A549 treated with CpdA at 1 μM for 4 hours (cell line): ENCODE results near the gene DYNC1LI2. TPM values are rescaled to one million over a fixed set of nuclear protein-coding genes. Genes with fewer than 3 reads are reported as not detected.

Experiments used
- total RNA-seq: library from RNA; stranded (reverse); fragments of 200-300 nt; extraction: Qiagen RNA extraction; gene quantifications from 5 replicates; pipeline ENCODE4 v1.2.3, GENCODE V29; 2022; ENCODE audit warnings: low read depth

Gene DYNC1LI2
- 42.7 to 59.9 TPM (median 51.9 TPM) in 5 replicates for total RNA-seq

GRCh38 chr16:66751303-66751991 is at the start of gene DYNC1LI2:
Gene DYNC1LI2, minus strand, starts transcription at chr16:66751609. Its CDS starts 18 bp downstream, at chr16:66751591.

GRCh38 chr16:66696669-66697630 is 54.5 kb downstream of the DYNC1LI2 start, which contains the start of gene CMTM4:
Gene CMTM4, minus strand, starts transcription at chr16:66696743. Its CDS starts 218 bp downstream, at chr16:66696525.

Other genes starting within 250 kb of the DYNC1LI2 start
- gene TK2, start 201.5 kb downstream of the DYNC1LI2 start, total RNA-seq = 14.3 to 18.9 TPM (median 15.8 TPM) in 5 replicates
- gene CKLF, start 199.0 kb downstream of the DYNC1LI2 start, total RNA-seq = 60.3 to 70.7 TPM (median 62.7 TPM) in 5 replicates
- gene CMTM1, start 185.2 kb downstream of the DYNC1LI2 start, total RNA-seq = 0.89 to 2.0 TPM (median 1.5 TPM) in 4 of 5 replicates, not detected in the other
- gene CMTM2, start 172.1 kb downstream of the DYNC1LI2 start, total RNA-seq = 0.15 TPM in 1 of 5 replicates, not detected in the others
- 65.8 to 81.0 TPM (median 74.2 TPM) in 5 replicates for gene CMTM3, start 146.9 kb downstream of the DYNC1LI2 start, total RNA-seq
- gene CMTM4, start 54.9 kb downstream of the DYNC1LI2 start, total RNA-seq = 20.7 to 34.6 TPM (median 31.2 TPM) in 5 replicates
- 0.07 TPM in 1 of 5 replicates, not detected in the others for gene TERB1, start 50.0 kb upstream of the DYNC1LI2 start, total RNA-seq
- gene NAE1, start 79.4 kb upstream of the DYNC1LI2 start, total RNA-seq = 60.5 to 71.9 TPM (median 70.8 TPM) in 5 replicates
- gene CA7, start 92.8 kb upstream of the DYNC1LI2 start, total RNA-seq = 0.07 TPM in 1 of 5 replicates, not detected in the others
- gene PDP2, start 128.9 kb upstream of the DYNC1LI2 start, total RNA-seq = 5.4 to 7.6 TPM (median 5.6 TPM) in 5 replicates
- gene CDH16, start 167.3 kb upstream of the DYNC1LI2 start, total RNA-seq = 0.16 to 0.28 TPM (median 0.23 TPM) in 5 replicates
- 7.2 to 19.8 TPM (median 11.7 TPM) in 5 replicates for gene RRAD, start 173.9 kb upstream of the DYNC1LI2 start, total RNA-seq
- gene CIAO2B, start 182.8 kb upstream of the DYNC1LI2 start, total RNA-seq = 121 to 175 TPM (median 171 TPM) in 5 replicates
- gene CES2, start 183.9 kb upstream of the DYNC1LI2 start, total RNA-seq = 27.5 to 30.8 TPM (median 28.4 TPM) in 5 replicates
- 1.7 to 2.3 TPM (median 2.0 TPM) in 5 replicates for gene CES3, start 209.7 kb upstream of the DYNC1LI2 start, total RNA-seq
- 1.3 to 2.1 TPM (median 1.6 TPM) in 5 replicates for gene CES4A, start 237.0 kb upstream of the DYNC1LI2 start, total RNA-seq